ENCODE measurements around the gene SLC38A3.

- no peak for TF ChIP-seq CTCF (IDR thresholded peaks at IDR 0.05; ENCODE audit: poor library complexity)
- no peak for TF ChIP-seq EZH2 (IDR thresholded peaks at IDR 0.05; ENCODE audit: borderline replicate concordance)
Observed at GRCh38 chr3:50232303-50232702, 27.2 kb downstream of the SLC38A3 start.

All from hepatocyte (in vitro differentiated cells).